Activated T-cell treated with anti-CD3 and anti-CD28 coated beads, Interleukin-2, amount 50 U/mL, for 48 hours (primary cell): ENCODE data around the gene GPR17.
A peak's percentile ranks its signal among the peaks of the same experiment; 100 is the strongest.

Experiments
- DNase-seq, 2 experiments: peaks; one replicate each; pipeline ENCODE4 v3.0.0-alpha.2; 2020

The GPR17 gene

DNA sequence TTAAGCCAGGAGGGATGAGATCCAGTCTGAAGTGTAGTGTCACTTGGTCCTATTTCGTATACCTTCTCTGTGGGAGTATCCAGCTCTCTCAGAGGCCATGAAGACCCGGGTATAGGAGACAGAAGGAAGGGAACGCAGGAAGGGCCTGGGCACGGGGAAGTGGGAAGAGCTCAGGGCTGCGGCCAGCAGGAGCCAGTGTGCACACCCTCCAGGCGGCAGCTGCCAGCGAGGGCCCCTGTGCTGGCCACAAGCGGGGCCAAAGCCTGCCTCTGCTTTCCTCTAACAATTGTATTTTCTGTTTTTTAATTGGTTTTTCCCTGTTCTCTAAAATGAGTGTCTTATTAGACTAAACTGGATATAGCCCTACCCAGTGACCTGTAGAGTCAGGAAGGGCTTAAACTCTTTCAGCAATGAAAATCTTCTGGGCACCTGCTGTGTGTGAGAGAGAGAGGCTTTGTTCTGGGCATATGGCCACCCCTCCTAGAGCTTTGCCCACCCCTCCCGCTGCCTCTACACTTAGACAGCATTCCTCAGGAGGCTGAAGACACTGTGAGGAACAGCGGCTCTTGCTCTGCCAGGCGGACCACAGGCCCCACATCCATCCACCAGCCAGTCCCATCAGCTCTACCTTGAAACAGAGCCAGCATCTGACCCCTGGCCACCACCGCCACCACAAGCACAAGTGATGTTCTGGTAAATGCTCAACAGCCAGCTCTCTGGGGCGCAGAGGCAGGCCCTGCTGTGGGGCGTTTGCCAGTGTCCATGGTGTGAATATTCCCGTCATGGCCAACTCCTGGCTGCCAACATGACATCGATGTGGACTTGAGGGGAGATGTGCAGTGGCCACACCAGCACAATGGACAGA, 9.5 kb downstream of the GPR17 start:
- DNase-seq = no peak

DNA sequence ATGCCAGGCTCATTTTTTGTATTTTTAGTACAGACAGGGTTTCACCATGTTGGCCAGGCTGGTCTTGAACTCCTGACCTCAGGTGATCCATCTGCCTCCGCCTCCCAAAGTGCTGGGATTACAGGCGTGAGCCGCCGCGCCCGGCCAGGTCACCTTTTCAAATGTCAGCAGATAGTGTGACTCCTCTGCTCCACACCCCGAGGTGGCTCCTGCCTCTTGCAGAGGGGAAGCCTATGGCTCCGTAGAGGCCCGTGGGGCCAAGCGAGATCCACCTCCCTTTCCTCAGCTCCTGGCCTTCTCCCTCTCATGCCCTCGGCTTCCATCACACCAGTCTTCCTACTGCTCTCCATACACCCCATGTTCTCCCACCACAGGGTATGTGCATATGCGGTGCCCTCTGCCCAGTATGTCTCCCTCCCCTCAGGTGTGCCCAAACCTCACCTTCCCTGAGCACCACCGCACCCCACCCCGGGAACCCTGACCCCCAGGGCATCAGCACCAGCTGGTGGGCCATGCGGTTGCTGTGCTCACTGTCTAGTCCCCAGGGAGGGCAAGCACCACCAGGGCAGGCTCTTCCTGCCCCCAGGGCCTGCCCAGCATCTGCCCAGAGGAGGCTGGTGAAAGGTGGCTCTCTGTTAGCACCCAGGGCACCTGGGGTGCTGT, 10.7 kb downstream of the GPR17 start:
- no peak for DNase-seq

DNA sequence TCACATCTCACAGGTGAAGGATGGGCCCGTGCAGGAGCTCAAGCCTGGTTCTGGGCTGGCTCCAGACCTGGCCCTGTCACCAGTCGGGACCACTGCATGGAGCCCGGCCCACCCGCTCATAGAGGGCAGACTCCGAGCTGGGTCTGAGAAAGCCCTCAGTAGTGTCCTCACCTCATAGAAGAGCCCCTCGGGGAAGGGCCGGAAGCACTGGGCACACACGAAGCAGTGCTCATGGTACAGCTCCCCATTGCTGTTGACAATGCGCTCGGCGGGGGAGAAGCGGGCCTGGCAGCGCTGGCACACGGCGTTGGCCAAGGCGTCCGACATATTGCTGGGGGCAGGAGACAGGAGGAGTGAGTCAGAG, 11.3 kb downstream of the GPR17 start:
- no peak for DNase-seq

DNA sequence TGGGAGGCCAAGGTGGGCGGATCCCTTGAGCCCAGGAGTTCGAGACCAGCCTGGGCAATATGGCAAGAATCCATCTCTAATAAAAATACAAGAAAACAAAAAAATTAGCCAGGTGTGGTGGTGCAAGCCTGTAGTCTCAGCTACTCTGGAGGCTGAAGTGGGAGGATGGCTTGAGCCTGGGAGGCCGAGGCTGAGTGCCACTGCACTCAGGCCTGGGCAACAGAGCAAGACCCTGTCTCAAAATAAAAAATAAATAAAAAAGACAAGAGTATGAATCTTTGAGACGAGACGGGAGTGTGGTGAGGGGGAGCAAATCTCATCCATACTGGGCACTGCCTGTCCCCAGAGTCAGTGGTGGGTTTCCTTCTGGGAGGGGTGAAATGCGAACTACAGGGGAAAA, 12.2 kb downstream of the GPR17 start:
- no peak for DNase-seq

DNA sequence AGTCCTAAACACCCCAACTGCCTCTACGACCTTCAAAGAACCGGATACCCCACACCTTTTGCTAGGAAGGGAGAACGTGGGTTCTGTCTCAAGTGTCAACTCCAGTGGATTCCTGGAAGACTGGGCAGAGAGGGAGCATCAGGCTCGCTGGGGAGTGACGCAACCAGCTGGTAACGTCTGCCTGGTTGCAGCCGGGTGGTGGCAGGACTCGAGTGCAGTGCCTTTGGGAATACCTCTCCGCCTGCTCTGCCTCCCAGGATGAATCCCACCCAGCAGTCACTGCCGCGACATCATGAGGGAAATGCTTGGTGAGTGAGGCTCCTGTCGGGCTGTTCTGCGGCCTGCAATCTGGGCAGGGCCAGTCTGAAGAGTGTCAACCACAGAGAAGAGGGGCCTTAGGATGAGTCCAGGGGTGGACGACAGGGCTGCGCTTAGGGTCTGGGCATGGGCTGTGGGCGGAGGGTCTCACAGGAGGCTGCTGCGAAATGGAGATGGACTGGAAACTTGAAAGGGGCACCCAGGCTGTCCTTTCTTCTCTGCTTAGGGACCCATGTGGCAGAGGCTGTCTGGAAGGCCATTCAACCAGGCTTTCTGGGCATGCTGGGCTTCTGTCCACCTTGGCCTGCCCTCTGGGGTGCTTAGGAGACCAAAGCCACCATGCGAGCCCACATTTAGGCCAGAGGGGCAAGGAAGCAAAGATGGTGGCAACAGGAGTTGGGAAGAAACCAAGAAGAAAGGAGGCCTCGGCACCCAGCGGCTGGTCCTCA, 12.9 kb downstream of the GPR17 start:
- DNase-seq = no peak

DNA sequence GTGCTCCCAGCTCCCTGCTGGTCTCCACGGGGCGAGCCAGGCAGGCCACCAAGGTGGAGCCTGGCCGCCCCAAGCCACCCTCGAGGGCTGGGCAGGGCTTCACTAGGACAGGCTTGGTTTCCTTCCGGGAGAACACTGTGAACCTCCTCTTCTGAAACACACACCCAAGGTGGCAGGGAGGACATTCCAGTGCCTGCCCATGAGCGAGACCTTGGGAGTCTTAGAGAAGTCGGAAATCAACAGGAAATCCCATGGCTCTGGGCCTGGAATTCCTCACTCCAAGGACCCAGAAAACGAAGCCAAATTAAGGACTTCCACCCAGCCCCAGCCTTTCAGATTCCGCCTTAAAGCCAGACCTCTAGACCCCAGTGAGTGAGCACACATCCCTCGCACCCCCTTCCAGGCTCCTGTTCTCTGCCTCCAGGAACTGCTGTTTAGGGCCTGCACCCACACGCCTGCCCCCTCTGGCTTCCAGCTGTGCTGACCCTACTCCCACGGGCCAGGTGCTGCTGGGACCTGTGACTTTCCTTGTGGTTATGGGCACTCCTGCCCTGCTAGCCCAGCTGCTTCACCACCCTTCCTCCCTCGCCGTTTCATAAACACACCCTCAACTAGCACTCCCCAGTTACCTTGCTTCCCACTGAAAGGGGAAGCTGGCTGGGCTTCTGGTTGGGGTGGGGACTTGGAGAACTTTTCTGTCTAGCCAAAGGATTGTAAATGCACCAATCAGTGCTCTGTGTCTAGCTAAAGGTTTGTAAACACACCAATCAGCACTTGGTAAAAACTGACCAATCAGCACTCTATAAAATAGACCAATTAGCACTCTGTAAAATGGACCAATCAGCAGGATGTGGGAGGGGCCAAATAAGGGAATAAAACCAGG, 13.7 kb downstream of the GPR17 start:
- no peak for DNase-seq

DNA sequence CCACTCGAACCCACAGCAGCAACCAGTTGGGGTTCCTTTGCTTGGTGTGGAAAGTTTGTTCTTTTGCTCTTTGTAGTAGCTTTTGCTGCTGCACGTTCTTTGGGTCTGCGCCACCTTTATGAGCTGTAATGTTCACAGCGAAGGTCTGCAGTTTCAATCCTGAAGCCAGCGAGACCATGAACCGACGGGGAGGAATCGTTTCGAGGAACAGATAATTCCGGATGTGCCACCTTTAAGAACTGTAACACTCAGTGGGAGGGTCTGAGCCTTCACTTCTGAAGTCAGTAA, 14.3 kb downstream of the GPR17 start:
- no peak for DNase-seq

DNA sequence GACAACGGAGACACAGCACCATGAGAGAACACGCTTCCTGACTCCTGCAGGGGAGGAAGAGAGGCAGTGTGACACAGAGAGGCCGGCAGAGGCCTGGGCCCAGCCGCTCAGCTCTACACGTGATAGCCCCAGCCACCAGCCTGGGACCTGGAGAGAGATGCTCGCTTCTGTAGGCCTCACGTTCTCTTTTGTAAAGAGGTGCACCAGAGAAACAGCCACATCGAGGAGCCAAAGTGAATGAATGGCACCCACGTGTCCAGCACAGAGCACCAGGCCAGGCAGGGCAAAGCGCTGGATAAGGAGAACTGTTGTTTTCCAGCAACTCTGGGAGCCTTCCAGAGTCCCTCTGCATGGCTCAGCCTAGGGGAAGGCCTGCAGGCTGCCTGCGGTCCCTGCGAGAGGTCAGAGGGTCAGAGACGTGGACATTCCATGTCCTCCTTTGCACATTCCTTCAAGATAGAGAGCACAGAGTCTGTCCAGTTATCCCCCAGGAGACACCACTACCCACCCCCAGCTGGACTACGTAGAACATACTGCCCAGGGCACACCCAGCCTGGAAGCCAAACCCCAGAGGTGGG, 15.2 kb downstream of the GPR17 start:
- DNase-seq = no peak

DNA sequence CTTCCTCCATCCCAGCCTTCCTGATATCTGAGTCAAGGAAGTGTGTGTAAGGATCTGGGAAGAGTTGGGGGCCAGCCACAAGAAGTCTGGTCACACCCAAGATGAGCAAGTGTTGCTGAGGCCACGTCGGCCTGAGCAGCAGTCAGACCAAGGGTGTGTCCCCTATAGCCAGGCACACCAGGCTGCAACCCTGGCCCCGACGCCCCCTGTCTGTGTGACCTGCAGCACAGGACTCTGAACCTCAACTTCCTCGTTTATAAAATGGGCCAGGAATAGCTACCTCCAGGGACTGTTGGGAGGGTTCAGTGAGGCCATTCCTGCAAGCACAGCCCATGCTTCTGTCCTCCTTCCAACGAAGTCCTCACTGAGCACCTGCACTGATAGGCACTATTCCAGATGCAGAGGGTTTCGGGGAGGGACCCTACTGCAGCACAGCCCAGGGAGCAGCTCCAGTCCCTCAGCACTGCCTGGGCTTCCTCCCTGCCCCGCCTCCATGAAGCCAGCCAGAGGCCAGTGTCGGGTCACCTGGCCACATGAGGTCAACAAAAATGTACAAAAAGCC, 16.1 kb downstream of the GPR17 start:
- DNase-seq = no peak

DNA sequence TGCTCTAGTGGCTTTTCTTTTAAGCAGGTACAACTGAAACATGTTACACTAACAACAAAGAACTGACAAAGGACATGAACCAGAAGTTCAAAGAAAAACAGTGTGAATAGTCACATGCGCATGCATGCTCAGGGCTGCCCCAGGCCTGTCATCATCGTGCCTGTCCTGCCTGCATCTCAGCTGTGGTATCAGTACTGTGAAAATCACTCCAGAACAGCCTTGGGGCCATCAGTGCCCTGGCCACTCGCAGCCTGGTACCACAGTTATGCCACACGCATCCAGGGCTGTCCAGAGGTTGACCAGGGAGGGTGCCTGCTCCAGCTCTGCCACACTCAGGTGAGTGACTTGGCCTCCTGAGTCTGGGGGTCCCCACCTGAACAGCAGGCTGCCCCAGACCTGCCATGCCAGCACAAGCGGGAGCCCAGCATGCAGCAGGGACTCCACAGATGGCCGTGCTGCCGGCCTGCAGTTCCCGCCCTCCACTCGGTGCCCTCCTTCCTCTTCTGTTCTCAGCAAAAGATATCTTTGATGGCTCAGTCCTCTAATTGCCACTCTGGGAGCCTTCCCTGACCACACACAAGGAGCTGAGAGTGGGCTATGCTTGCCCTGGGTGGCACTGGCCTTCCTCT, 17.1 kb downstream of the GPR17 start:
- DNase-seq = no peak

DNA sequence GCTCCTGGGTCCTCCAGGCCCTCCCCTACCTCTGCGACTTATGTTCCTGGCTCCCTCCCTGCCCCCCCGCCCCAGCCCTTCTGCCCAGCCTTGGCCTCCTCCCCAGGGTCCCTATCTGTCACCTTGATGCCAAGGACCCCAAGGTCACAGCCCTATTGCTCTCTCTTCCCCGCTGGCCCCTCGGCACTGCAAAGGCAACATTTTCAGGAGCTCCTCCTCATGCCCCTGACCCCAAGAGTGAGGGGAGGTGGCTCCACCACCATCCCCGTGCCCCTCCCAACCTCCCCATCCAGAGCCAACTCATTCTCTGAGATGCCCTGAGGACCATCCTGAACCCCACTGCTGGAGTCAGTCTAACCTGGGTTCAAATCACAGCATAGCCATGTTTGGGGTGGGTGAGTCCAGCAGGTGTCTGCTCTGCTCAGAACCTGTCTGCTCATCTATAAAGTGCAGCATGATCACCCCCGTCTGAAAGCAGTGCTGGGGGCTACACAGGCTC, 17.7 kb downstream of the GPR17 start:
- no peak for DNase-seq

DNA sequence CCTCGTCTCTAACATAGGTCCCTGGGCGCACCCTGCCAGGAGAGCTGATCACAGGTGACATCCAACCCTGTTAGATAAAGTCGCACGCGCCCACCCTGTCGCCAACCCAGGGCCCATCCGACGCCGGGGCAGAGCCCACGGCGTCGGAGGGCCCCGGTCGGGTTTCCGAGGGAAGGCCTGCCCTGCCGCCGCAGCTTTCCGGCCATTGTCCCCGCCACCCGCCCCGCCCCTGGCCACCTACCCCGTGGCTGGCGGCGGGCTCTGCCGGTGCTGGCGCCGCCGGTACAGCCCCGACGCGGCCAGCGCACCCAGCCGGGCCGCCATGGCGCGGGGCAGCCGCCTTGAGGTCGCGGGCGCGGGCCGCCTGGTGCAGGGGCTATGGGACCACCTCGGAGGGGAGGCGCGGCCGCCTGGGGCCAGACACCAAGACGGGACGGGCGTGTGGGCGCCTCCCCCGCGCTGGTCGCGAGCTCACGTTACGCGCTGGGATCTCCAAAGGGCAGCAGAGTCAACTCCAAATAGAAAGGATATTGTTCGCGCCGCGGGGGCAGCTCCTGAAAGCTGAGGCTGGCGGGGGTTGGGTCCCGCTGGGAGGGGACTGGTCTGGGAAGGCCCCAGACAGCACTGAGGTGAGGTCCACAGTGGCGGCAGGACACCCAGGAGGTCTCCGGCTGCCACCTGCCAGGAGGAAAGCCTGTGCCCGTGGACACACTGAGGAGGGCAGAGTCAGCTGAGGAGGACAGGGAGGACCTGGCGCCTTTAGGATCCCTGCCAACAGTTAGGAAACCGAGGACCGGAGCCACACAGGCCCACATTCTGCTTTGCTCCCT, 18.3 kb downstream of the GPR17 start:
- no peak for DNase-seq

DNA sequence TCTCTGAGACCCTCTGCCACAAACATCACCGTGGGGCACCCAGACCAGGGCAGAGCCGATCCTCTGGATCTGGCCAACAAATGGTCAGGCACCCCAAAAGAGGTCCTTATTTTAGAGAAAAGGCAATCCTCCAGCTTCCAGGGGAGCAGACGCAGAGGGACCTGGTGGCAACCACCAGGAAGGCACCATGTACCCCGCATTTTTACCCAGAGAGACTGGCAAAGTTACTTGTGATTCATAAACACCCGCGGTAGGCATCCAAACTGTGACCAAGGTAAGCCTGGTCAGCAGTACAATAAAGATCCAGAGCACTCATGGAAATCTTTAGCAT, 18.9 kb downstream of the GPR17 start:
- no peak for DNase-seq

DNA sequence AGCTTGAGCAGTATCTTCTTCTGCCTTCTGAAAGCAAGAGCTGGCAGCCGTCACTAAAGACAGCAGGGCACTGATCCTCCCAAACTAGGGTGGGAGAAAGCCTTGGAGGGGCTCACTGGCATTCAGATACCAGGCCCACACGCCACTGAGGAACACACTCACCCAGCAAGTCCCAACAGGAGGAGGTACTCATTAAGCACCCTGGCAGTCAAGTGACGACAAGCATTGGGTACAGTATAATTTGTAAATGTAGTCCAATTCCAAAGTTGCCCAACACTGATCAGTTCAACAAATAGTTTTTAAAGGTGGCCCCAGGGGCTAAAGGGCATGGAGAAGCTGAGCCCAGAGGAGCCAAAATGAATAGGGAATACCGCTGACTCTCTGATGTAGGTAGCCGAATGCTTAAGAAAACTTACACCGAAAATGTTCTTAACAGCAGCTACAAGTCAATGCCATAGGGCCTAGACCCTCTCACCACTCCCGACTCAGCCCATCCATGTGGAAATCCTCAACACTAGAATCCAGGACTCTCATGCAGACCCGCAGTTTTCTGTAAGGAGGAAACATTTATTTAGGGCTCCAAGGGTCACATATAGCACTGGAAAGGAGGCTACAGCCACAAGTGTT, 19.4 kb downstream of the GPR17 start:
- no peak for DNase-seq

DNA sequence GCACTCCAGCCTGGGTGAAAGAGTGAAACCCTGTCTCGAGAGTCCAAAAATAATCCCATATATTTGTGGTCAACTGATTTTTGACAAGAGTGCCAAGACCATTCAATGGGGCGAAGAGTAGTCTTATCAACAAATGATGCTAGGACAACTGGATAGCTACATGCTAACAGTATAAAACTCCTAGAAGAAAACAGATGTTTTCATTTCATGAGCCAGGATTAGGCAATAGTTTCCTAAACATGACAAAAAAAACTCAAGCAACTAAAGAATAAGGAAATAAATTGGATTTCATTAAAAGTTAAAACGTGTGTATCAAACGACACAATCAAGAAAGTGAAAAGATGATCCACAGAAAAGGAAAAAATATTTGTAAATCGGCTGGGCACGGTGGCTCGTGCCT, 23.1 kb downstream of the GPR17 start:
- DNase-seq = no peak

DNA sequence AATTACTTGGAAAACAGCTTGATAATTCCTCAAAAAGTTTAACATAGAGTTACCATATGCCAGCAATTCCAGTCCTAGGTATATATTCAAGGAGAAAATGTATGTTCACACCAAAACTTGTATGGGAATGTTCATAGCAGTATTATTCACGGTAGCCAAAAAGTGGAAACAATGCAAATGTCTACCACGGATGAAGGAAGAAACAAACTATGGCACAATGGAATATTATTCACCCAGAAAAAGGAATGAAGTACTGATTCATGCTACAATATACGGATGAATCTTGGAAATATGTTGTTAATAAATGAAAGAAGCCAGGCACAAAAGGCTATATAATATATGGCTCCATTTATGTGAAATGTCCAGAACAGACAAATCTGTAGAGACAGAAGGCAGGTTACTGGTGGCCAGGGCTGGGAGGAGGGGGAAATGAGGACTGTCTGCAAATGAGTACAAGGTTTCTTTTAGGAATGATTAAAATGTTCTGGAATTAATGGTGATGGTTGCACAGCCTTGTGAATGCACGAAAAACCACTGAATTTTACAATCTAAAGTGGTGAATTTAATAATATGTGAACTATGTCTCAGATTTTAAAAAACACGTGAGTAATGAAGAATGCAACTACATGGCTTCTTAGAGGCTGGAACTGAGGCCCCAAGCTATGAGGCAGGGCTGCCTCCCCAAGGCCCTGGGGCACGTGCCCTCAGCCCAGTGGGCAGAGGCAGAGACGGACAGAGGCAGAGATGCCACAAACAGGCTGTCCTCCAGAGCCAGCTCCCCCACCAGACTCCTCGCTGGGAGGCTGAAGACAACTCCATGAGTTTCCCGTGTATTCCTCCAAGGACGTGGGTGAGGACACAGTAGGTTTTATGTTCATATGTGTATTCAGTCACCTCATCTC, 24.4 kb downstream of the GPR17 start:
- no peak for DNase-seq

DNA sequence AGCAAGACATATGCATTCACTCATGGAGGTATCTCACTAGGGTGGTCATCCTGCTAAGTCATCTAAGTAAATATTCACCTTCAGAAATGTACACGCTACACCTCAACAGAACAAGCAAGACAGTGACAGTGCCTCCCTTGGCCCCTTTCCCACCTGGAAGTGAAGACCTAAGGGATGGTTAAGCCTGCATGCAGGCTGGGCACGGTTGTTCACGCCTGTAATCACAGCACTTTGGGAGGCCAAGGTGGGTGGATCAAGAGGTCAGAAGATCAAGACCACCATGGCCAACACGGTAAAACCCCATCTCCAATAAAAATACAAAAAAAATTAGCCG, 25.0 kb downstream of the GPR17 start:
- DNase-seq = no peak

DNA sequence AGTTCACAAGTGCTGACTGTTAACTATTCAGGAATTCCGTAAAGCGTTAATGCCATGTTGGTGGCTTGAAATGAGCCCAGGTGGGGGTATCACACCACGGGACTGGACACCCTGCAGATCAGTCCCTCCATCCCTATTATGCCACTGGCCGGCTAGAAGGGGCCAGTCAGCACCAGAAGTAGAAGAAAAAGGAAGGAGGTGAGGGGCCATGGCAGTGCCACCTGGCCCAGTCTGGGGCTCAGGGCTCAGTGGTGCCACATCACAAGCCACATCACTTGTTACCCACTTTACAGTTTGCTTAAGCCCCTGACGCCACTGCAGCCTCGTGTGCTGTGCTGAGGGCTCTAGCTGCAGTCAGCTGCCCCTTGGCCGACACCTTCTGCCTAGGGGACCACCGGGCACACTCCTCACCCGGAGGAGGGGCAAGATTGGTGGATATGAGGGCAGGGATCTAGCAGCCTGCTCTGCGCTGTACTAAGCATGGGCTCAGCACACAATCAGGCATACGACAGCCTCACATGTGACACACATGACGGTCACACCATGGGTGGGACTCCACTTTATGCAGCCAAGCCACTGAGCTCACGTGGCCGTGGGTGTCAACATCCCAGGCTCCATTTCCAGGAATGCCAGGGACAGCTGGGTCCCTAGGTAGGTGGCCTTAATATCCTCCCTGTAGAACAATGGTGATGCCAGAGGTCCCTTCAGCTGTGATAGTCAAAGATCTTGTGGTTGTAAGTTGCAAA, 25.8 kb downstream of the GPR17 start:
- peak in 1 of 2 experiments; percentile 14 for DNase-seq
